A549 (cell line): ENCODE results near the gene MFSD2A.

Source experiments
- CBX2 ChIP-seq: fragments of 200-600 bp; sonication (generic); IDR thresholded peaks from 2 replicates; pipeline ENCODE4 v1.6.1; 2016; ENCODE audit warnings: low read depth, mild to moderate bottlenecking, borderline replicate concordance
- CTCF ChIP-seq: fragments of >200 bp; sonication (Bioruptor Twin); formaldehyde crosslinking; IDR thresholded peaks from 3 replicates; pipeline ENCODE4 v1.5.1; 2016
- ESRRA ChIP-seq: fragments of 150-350 bp; IDR thresholded peaks from 2 replicates; pipeline ENCODE4 v1.6.1; 2014; ENCODE audit warnings: mild to moderate bottlenecking, low read length, borderline replicate concordance
- JUNB ChIP-seq: fragments of >200 bp; sonication (Bioruptor Twin); formaldehyde crosslinking; IDR thresholded peaks from 2 replicates; pipeline ENCODE4 v1.6.1; 2016
- MAX ChIP-seq: IDR thresholded peaks from 2 replicates; pipeline ENCODE4 v1.6.1; 2012
- NR3C1 ChIP-seq: fragments of >200 bp; sonication (Bioruptor Twin); formaldehyde crosslinking; IDR thresholded peaks from 3 replicates; pipeline ENCODE4 v1.6.1; 2017
- PHF8 ChIP-seq: fragments of 200-600 bp; sonication (generic); IDR thresholded peaks from 2 replicates; pipeline ENCODE4 v1.6.1; 2016; ENCODE audit warnings: low read depth, mild to moderate bottlenecking, antibody characterized with exemption, moderate library complexity, borderline replicate concordance
- POLR2A ChIP-seq: IDR thresholded peaks from 2 replicates; pipeline ENCODE4 v1.6.1; 2012; ENCODE audit warnings: mild to moderate bottlenecking, low read length
- RCOR1 ChIP-seq: fragments of 150-350 bp; IDR thresholded peaks from 2 replicates; pipeline ENCODE4 v1.6.1; 2014; ENCODE audit warnings: antibody characterized with exemption, low read length, low read depth
- REST ChIP-seq: fragments of 200-600 bp; sonication (generic); IDR thresholded peaks from 2 replicates; pipeline ENCODE4 v1.6.1; 2016; ENCODE audit warnings: antibody characterized with exemption, mild to moderate bottlenecking, moderate library complexity
- SMC3 ChIP-seq: fragments of >200 bp; sonication (Bioruptor Twin); formaldehyde crosslinking; IDR thresholded peaks from 3 replicates; pipeline ENCODE4 v1.6.1; 2018; ENCODE audit warnings: inconsistent platforms
- ZFP36 ChIP-seq: fragments of 450-650 bp; IDR thresholded peaks from 2 replicates; pipeline ENCODE4 v1.6.1; 2014; ENCODE audit warnings: borderline replicate concordance; ENCODE audit not compliant: partially characterized antibody

- TF ChIP-seq ESRRA (no peak), POLR2A (no peak), CTCF (no peak), CBX2 (no peak), RCOR1 (no peak), SMC3 (no peak), NR3C1 (no peak), REST (no peak), JUNB (no peak), MAX (no peak), PHF8 (no peak), ZFP36 (no peak)
Measured at GRCh38 chr1:39981385-39981784, 26.4 kb downstream of the MFSD2A start.
